CD4-positive, alpha-beta T cell treated with Interleukin-6 at 100 ng/mL for 8 hours (primary cell): ENCODE data around the gene MDM4.
"Not testable (repeated sequence)": the region's sequence is repeated elsewhere in the genome, so short reads cannot be mapped to it uniquely, and the experiment has no call there.

Experiments used
- DNase-seq: peaks from one replicate; pipeline ENCODE4 v3.0.0-alpha.2; 2020; ENCODE audit warnings: mixed read lengths, low spot score

The MDM4 gene

GRCh38 chr1:204517382-204517781, 1.2 kb downstream of the MDM4 start:
- not testable (repeated sequence) for DNase-seq

- peak; percentile 82 for DNase-seq
Observed at GRCh38 chr1:204520834-204521709, 4.9 kb downstream of the MDM4 start.

- not testable (repeated sequence) for DNase-seq
Observed at GRCh38 chr1:204521941-204522521, 5.8 kb downstream of the MDM4 start.

- DNase-seq: no peak
Observed at GRCh38 chr1:204523605-204524215, 7.5 kb downstream of the MDM4 start.

GRCh38 chr1:204524986-204525385, 8.8 kb downstream of the MDM4 start:
- DNase-seq: no peak

- no peak for DNase-seq
Observed at GRCh38 chr1:204528241-204528640, 12.0 kb downstream of the MDM4 start.

- no peak for DNase-seq
Observed at GRCh38 chr1:204528677-204529076, 12.5 kb downstream of the MDM4 start.

- DNase-seq: no peak
Observed at GRCh38 chr1:204529371-204529895, 13.2 kb downstream of the MDM4 start.

GRCh38 chr1:204530932-204531331, 14.7 kb downstream of the MDM4 start:
- no peak for DNase-seq

DNA sequence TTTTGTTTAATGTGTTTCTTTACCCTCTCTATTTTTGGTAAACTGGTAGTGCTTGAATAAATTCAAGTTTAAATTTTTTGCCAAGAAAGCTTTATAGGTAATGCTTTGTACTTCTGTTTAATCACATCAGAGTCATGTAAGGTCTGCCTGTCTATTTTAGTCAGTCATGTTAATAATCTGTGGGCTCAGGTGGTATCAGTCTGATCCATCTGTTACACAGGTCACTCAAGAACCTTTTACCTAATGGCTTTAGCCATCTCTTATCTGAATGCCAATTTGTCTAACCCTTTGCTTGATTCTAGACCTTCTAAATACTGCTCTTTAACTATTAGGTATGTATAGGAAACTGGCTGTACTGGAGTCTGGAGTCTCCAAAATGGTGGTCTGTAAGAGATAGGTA, 16.6 kb downstream of the MDM4 start:
- DNase-seq: no peak

GRCh38 chr1:204541626-204542025, 25.4 kb downstream of the MDM4 start:
- no peak for DNase-seq

- peak; percentile 59 for DNase-seq
Observed at GRCh38 chr1:204544321-204544720, 28.1 kb downstream of the MDM4 start.

- DNase-seq: no peak
Observed at GRCh38 chr1:204545202-204545601, 29.0 kb downstream of the MDM4 start.

DNA sequence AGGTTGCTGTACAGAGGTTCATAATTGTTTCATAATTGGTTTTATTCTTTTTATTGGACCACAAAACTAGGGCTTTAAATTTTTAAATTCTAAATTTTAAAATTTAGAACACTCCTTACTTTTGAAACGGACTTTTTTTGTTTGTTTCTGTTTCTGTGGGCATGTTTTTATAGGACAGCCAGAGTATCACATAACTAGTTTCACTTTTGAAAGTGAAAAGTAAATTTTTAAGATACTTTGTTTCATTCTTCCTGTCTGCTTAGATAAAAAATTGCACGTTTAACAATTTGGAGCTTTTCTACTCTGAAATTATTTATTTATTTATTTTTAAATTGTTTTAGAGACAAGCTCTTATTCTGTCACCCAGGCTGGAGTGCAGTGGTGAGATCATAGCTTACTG, 29.7 kb downstream of the MDM4 start:
- DNase-seq: no peak

DNA sequence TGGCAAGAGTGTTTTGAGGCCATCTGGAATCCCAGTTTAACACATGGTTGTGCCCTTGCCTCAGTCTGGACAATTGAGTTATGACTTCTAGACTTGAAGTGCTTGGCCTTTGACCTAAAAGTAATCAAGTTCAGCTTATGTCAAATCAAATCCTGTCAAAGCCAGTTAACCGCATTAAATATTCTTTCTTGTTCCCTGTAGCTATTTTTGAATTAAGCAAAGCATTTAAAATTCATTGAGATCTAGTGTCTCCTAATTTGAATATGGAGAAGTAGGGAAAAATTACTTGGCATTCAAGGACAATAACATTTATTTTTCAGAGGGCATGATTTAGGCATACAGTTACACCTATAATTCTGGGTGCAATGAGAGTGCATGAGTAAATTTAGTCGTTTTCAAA, 32.1 kb downstream of the MDM4 start:
- DNase-seq: no peak

GRCh38 chr1:204549313-204549712, 33.1 kb downstream of the MDM4 start:
- DNase-seq: no peak

GRCh38 chr1:204550926-204551325, 34.7 kb downstream of the MDM4 start:
- no peak for DNase-seq

DNA sequence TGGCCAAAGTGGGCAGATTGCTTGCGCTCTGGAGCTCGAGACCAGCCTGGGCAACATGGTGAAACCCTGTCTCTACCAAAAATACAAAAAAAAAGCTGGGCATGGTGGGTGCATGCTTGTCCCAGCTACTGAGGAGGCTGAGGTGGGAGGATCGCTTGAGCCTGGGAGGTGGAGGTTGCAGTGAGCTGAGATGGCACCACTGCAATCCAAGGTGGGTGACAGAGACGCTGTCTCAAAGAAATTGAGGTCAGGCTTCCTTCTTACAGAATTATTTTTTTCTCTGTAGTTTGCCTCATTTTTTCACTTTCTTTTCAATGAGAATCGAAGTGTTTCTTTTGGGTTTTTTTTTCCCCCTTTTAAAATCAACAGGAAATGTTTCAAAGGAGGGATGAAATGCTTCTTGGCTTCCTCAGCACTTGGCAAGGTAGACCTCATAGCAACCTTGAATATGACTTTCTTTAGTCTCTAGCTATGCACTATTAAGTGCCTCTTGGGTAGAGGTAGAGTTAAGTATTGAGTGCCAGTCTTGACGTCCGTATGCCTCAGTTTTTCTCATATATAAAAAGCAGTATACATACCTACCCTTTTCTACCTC, 40.3 kb downstream of the MDM4 start:
- DNase-seq: peak; percentile 15

DNA sequence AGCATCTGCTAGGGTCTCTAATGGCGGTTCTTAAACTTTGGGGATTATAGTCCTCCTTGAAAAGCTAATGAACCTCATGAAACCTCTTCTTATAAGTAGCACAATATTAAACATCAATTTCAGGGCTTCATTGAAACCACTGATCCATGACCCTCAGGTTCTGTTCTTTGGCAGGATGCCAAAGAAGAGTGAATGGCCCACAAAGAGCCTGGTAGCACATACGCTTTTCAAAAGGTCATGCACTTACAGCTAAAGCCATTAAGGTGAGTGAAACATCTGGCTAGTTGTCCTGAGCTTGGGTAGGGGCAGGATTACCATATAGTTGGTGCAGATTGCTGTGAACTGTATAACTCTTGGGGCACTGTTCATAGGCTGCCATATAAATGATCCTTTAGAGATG, 42.3 kb downstream of the MDM4 start:
- DNase-seq: no peak

GRCh38 chr1:204560002-204560401, 43.8 kb downstream of the MDM4 start:
- DNase-seq: not testable (repeated sequence)

DNA sequence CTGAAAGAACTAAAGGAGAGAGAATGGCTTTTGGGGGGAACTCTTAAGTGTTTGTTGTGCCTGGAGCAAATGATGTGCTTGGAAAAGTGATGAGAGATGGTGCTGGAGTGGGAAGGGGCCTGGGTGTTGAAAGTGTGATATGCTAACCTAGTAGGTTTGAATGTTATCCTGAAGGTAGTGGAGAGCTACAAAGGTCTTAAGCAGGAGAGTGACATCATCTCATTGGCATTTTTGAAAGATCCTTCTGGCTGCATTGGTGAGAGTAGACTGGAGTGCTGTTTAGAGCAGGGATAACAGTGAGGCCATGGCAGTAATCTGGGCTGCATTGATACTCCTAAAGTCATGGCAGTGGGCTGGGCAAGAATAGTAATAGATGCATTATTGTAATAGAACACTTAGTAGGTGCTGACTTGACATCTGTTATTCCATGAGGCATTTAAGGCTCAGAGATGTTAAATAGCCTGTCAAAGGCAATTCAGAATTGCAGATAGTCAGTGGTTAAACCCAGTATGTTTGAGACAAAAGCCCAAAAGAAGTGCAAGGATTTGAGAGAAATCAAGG, 44.5 kb downstream of the MDM4 start:
- no peak for DNase-seq
